Activated CD4-positive, alpha-beta T cell treated with anti-CD3 and anti-CD28 coated beads for 4 hours (primary cell): Measurements from ENCODE around the gene POU4F2.

Experiments used
- DNase-seq, 2 donors: peaks; one replicate each; pipeline ENCODE4 v3.0.0-alpha.2; 2020

Gene POU4F2, protein sequence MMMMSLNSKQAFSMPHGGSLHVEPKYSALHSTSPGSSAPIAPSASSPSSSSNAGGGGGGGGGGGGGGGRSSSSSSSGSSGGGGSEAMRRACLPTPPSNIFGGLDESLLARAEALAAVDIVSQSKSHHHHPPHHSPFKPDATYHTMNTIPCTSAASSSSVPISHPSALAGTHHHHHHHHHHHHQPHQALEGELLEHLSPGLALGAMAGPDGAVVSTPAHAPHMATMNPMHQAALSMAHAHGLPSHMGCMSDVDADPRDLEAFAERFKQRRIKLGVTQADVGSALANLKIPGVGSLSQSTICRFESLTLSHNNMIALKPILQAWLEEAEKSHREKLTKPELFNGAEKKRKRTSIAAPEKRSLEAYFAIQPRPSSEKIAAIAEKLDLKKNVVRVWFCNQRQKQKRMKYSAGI

GRCh38 chr4:146638786-146639505 is at the start of gene POU4F2:
POU4F2 (plus strand) TSS chr4:146638893; CDS start chr4:146639141, 248 bp downstream.
- no peak for DNase-seq

DNA sequence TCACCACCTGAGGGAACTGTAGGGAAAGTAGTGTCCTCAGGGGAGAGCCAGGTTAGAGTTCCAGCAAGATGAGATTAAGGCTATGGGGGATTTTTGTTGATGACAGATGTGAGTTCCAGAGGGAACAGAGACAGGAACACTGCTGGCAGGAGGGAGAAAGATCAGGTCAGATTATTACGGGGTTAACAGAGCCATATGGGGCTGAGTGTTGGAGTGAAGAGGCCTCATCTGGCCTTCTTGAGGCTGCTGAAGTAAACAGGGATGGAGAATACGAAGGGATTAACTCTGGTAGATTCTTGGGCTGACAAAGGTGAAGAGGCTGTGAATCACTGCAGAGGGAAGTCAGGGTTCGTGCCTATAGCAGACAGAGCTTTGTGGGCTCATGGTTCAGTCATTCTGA is 47.9 kb upstream of the POU4F2 start:
- no peak for DNase-seq

DNA sequence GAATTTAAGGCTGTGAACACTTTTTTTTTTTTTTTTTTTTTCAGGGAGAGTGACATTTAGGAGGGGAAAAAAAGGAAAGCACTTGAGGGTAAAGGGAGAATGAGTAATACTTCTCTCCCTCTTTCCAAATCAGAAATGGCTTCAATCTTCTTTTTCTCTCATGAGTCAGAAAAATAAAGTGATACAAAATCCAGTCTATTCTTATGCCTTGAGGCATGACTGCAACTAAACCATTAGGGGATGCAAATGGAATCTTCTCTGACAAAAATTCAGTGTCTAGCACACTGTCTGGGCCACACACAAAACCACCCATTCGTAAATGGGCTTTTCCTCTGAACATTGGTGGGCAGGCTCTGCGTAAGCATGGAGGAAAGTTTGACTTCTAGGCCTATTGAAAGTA is 46.7 kb upstream of the POU4F2 start:
- no peak for DNase-seq

DNA sequence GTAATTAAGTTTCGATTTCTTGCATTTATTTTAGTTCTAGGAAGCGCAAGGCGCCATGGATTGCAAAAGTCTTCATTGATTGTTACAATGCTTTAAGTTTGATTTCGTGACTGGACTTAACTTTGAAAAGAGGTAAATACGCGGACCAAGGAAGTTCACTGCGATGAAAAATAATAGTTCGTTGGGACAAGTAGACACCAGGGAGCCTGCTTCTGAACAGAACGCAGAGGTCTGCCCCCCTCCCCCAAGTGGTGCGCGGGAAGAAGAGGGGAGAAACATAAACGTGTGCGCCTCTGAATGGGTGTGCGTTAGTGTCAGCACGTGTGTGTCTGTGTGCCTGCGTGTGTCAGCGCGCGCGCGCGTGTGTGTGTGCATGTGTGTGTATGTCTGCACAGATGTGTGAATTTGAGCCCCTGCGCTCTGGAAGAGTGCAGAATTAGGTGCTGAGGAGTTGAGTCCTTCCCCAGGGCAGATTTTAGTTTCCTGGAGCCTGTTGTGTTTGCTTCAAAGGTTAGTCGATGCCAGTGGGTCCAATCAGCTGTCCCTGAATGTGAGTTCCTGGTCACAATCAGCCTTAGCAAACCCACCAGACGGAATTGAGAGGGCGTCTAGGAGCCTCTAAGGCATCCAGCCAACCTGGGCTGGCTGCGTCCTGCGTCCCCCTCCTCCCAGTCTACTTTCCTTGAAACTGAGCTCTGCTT is 5.8 kb upstream of the POU4F2 start:
- no peak for DNase-seq

- no peak for DNase-seq
These were observed 5.3 kb upstream of the POU4F2 start for GRCh38 chr4:146633471-146633800.

DNA sequence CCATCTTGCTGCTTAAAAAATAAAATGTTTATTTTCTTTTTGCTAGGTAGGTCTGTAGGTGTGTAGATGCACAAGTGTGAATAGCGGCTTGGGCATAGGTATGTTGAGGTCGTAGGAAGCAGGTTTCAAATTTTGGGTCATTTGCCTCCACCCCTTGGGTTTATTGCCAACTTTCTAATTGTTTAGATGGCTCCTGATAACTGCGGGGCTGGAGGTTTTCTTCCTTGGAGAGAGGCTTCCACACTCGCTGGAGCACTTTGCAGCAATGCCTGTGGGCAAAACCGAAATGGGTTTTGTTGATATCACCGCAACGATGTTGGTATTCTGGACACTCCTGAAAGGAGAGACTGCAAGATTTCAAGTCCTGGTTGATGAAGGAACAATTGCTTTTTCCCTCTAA is 3.9 kb upstream of the POU4F2 start:
- no peak for DNase-seq

DNA sequence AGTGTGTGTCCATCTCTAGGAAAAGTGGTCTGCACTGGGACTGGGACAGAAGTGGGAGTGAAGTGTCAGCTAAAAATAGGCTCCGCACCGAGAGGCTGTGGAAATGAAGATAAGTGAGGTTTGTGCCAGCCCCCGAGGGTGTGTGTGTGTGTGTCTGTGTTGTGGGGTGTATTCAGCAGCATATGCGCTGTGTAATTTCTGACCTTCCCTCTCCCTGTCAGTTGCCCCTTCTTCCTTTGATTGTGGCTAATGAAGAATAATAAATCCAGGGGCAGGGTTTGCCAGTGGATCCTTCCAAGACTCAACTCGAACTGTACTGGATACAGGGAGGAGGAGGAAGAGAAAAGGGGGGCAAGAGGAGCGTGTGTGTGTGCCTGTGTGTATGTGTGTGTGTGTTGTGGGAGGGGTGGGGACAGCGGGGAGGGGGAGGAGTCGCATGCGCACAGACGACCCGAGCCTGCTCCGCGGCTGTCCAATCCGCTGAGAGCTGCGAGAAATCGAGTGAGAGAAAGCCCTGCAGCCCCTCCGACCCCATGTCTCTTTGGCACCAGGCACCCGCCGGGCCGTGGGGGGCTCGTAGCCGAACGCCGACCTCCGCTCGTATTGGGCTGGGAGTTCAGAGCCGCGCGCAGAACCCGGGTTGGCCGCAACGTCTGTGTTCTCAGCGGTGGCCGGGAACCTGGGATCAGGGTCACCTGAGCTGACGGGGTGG is 916 bp upstream of the POU4F2 start:
- no peak for DNase-seq

DNA sequence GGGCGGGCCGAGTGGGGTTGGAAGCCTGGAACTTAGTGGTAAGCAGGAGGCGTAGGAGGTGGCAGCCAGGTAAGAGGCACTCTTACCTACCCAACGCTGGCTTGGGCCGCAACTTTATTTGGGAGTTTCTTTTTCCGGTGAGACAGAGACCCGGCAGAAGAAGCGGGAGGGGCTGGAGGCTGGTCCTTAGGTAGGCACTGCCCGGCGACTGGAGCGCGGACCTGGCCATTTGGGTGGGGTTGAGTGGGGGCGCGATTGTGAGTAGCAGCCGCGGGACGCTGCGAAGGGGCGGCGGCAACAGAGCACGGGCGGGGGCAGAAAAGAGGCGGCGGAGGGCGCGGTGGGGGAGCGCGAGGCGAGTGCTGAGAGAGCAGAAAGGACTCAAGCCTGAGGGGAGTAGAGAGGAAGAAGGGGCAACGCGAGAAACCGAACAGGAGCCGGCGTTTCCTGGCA is 334 bp upstream of the POU4F2 start:
- no peak for DNase-seq

DNA sequence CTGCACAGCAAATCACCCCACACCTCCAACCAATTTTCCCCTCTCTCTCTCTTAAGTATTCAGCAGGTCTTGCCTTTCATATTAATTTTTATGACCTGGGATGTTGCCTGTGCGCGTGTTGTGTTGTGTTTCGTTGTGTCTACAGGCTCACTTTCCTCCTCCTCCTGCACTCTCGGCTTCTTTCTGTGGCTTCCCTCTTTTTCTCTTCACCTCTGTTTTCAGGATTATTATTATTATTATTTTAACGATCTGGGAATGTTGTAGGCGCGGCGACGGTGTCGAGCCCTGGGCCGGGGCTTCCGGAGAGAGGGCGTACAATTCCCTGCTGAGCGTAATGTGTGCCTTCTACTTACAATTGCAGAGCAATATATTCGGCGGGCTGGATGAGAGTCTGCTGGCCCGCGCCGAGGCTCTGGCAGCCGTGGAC is 826 bp downstream of the POU4F2 start:
- DNase-seq = no peak

GRCh38 chr4:146640021-146640464 is 1.4 kb downstream of the POU4F2 start:
- DNase-seq = no peak

- no peak for DNase-seq
These were observed 1.9 kb downstream of the POU4F2 start for GRCh38 chr4:146640465-146641061.

- DNase-seq = no peak
These were observed 3.1 kb downstream of the POU4F2 start for GRCh38 chr4:146641762-146642161.

- no peak for DNase-seq
These were observed 5.2 kb downstream of the POU4F2 start for GRCh38 chr4:146643812-146644401.

DNA sequence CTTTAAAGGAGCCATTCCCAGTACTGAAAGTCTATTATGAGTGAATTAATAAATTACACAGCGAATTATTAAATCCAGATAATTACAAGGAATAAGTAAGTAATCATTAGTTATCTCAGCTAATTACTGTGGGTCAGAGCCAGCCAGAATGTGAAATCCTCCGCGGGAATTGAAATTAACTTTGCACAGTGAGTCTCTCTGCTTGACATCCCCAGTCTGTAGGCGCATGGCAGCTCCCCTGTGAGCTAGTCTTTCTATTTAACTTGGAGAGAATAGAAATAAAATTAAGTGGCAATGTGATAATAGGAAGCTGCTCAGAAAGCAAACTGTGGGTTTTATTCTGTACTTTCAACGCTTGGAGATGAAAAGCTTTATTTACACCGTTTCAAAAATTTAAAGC is 7.2 kb downstream of the POU4F2 start:
- DNase-seq = no peak

- no peak for DNase-seq
These were observed 8.1 kb downstream of the POU4F2 start for GRCh38 chr4:146646593-146647325.

- no peak for DNase-seq
These were observed 9.1 kb downstream of the POU4F2 start for GRCh38 chr4:146647615-146648460.

GRCh38 chr4:146648461-146648783 is 9.7 kb downstream of the POU4F2 start:
- DNase-seq = no peak

GRCh38 chr4:146649232-146649631 is 10.5 kb downstream of the POU4F2 start:
- no peak for DNase-seq

DNA sequence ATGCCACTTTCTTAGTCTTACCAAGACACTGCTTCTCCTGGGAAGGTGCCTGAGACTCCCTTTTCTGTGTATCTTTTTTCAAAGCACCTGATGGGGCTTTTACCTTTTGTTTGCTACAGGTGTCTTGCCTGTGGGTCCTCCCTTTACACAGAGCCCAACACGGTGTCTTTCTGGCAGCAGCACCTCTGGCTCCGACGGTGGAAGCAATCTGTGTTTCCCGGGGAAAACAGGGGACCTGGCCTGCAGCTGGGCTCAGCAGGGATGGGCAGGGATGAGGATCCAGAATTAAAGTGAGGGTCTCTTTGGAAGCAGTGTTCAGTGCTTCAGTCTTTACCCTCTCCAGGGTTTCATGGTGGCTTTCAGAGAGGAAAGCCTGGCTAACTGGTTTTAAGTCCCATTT is 11.3 kb downstream of the POU4F2 start:
- DNase-seq = no peak

GRCh38 chr4:146654687-146655520 is 16.2 kb downstream of the POU4F2 start:
- no peak for DNase-seq
